H1 (cell line): Measurements from ENCODE around the gene ABHD14A.

ENCODE experiments used
- EP300 ChIP-seq, 2 experiments: IDR thresholded peaks; 1 replicate in 1 of 2; 2 replicates in 1 of 2; pipeline ENCODE4 v1.6.1; 2011 to 2012; ENCODE audit warnings: low read depth in 2 of 2, low read length in 2 of 2, mild to moderate bottlenecking in 2 of 2, borderline replicate concordance in 1 of 2, inconsistent platforms in 1 of 2, moderate library complexity in 1 of 2
- USF2 ChIP-seq: IDR thresholded peaks from 2 replicates; pipeline ENCODE4 v1.6.1; 2011; ENCODE audit warnings: low read length, improper control_type of control experiment

DNA sequence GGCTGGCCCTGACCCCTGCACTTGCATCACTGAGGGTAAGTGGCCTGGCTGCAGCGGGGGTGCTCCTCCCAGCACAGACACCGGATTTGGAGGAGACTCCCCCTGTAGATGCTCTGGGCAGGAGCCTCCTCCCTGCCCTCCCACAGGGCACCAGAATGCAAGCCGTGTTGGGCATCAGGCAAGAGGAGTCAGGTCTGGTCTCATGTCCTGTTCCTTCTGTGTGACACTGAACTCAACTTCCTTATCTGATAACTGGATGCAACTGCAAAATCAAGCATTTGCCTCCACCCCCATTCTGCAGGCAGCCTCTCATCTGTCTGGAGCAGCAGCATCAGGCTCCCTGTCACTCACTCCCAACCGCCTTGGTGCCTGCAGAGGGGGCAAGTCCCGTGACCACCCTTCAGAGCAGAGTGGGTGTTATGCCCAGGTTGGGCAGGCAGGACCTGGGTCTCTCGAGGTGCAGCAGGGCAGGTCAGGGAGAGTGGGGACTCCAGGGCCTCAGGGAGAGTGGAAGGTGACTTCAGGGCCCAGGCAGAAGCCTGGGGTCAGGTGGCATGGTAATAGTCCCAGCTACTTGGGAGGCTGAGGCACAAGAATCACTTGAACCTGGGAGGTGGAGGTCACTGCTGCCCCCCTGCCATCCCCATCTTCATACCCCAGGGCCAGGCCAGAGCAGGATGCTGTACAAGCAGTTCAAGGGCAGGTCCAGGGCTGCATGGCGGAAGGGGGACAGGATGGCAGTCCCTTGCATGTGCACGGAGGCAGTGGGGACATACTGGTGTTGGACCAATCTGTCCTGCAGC lies 31.4 kb downstream of the ABHD14A start:
- TF ChIP-seq USF2 (no peak), EP300 (IDR thresholded peaks at IDR 0.05; ENCODE audit: borderline replicate concordance in 1 of 2, low read depth in 2 of 2, low read length in 2 of 2) (no peak)
